ENCODE data around the gene RIOK1. TPM values are rescaled to one million over a fixed set of nuclear protein-coding genes. Genes with fewer than 3 reads are reported as not detected.

The RIOK1 gene
- total RNA-seq, 1 experiment from 2014 or later = 39.9 TPM

DNA sequence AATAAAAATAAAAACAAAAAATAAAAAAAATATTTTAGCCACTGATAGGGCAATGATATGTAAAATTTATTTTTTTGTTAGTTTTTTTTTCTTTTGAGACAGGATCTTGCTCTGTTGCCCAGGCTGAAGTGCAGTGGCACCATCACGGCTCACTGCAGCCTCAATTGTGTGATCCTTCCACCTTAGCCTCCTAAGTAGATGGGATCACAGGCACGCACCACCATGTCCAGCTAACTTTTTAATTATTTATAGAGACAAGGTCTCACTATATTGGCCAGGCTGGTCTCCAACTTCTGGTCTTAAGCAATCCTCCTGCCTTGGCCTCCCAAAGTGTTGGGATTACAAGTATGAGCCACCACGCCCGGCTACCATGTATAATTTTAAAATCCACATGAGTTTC lies 59.4 kb downstream of the RIOK1 start:
- Histone ChIP-seq H3K9me2 (replicated peaks; ENCODE audit: low read length) (no peaks in the 10 kb centered on the region), H3K4me1 (ENCODE audit: insufficient read depth, low read length) (no peaks in the 10 kb centered on the region), H3K9ac (ENCODE audit: low read length) (no peak overlapping the region), H3K36me3 (ENCODE audit: low read depth, low read length) (no peaks in the 10 kb centered on the region), H3F3A (ENCODE audit: low read length, unreplicated experiment) (no peaks in the 10 kb centered on the region), H4K20me1 (ENCODE audit: low read length) (no peaks in the 10 kb centered on the region), H3K79me2 (ENCODE audit: low read length) (no peaks in the 10 kb centered on the region), H3K4me2 (ENCODE audit: low read length) (no peak overlapping the region), H3K9me3 (ENCODE audit: low read length) (no peaks in the 10 kb centered on the region), H3K4me3 (ENCODE audit: low read length) (no peak overlapping the region), H3K27ac (ENCODE audit: low read length) (no peak overlapping the region), H2AFZ (ENCODE audit: low read length) (no peak overlapping the region), H3K27me3 (ENCODE audit: low read length) (no peaks in the 10 kb centered on the region)
- no TSS peak for BruUV-seq (replicated peaks)
- POLR2A ChIA-PET (ENCODE audit: unreplicated experiment) = interaction anchor here (0.6 kb wide), 1 partner anchor 79 kb away, joined by 3 read pairs; no protein-coding TSS in a partner anchor
- DNase-seq (no peak), ATAC-seq (no peak)
- TF ChIP-seq, protein P1, sequence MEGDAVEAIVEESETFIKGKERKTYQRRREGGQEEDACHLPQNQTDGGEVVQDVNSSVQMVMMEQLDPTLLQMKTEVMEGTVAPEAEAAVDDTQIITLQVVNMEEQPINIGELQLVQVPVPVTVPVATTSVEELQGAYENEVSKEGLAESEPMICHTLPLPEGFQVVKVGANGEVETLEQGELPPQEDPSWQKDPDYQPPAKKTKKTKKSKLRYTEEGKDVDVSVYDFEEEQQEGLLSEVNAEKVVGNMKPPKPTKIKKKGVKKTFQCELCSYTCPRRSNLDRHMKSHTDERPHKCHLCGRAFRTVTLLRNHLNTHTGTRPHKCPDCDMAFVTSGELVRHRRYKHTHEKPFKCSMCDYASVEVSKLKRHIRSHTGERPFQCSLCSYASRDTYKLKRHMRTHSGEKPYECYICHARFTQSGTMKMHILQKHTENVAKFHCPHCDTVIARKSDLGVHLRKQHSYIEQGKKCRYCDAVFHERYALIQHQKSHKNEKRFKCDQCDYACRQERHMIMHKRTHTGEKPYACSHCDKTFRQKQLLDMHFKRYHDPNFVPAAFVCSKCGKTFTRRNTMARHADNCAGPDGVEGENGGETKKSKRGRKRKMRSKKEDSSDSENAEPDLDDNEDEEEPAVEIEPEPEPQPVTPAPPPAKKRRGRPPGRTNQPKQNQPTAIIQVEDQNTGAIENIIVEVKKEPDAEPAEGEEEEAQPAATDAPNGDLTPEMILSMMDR (conservative IDR thresholded peaks at IDR 0.05; ENCODE audit: low read depth, low read length) = no peak
- TF ChIP-seq EZH2 (IDR thresholded peaks at IDR 0.05; ENCODE audit: low read length, unreplicated experiment) (no peak), EZH2phosphoT487 (IDR thresholded peaks at IDR 0.05; ENCODE audit: borderline replicate concordance, low read length) (no peak)
- CTCF ChIA-PET = no interaction called here
- intact Hi-C loops (cut with micrococcal nuclease) = no loop called here

DNA sequence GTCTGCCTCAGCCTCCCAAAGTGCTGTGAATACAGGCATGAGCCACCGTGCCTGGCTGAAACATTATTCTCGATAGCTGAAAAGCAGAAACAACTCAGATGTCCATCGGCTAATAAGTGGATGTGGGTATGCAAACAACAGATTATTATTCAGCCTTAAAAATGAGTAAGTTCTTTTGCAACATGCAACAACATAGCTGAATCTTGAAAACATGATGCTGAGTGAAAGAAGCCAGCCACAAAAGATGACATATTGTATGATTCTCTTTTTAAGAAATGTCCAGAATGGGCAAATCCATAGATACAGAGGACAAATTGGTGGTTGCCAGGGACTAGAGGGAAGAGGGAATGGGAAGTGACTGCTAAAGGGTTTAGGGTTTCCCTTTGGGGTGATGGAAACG lies 61.7 kb downstream of the RIOK1 start:
- POLR2A ChIA-PET (ENCODE audit: unreplicated experiment) = no interaction called here
- CTCF ChIA-PET = no interaction called here
- Histone ChIP-seq H4K20me1 (ENCODE audit: low read length) (no peaks in the 10 kb centered on the region), H2AFZ (ENCODE audit: low read length) (no peak overlapping the region), H3K9me2 (replicated peaks; ENCODE audit: low read length) (no peaks in the 10 kb centered on the region), H3K9me3 (ENCODE audit: low read length) (no peaks in the 10 kb centered on the region), H3K4me3 (ENCODE audit: low read length) (no peak overlapping the region), H3F3A (ENCODE audit: low read length, unreplicated experiment) (no peaks in the 10 kb centered on the region), H3K4me2 (ENCODE audit: low read length) (no peak overlapping the region), H3K36me3 (ENCODE audit: low read depth, low read length) (no peaks in the 10 kb centered on the region), H3K9ac (ENCODE audit: low read length) (no peak overlapping the region), H3K27ac (ENCODE audit: low read length) (no peak overlapping the region), H3K79me2 (ENCODE audit: low read length) (no peaks in the 10 kb centered on the region), H3K4me1 (ENCODE audit: insufficient read depth, low read length) (no peaks in the 10 kb centered on the region), H3K27me3 (ENCODE audit: low read length) (no peaks in the 10 kb centered on the region)
- intact Hi-C loops (cut with micrococcal nuclease) = no loop called here
- no TSS peak for BruUV-seq (replicated peaks)
- TF ChIP-seq EZH2phosphoT487 (IDR thresholded peaks at IDR 0.05; ENCODE audit: borderline replicate concordance, low read length) (no peak), EZH2 (IDR thresholded peaks at IDR 0.05; ENCODE audit: low read length, unreplicated experiment) (no peak)
- TF ChIP-seq, protein P1 (conservative IDR thresholded peaks at IDR 0.05; ENCODE audit: low read depth, low read length) = no peak
- ATAC-seq (no peak), DNase-seq (no peak)

DNA sequence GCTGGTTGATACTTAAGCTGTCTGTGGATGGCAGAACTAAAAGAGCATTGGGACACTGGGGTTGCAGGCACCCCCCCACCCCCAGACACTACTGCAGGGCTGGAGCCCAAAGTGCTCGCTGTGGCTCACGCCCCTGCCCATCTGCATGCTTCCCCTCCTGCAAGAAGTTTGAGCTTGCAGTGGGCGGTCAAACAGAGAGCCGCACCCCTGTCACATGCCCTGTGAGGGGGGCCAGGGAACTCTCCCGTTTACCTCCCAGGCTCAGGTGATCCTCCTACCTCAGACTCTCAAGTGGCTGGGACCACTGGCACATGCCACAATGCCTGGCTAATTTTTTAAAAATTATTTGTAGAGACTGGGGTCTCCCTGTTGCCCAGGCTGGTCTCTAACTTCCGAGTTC lies 63.3 kb downstream of the RIOK1 start:
- no peaks in the 10 kb centered on the region for H3K79me2 ChIP-seq (ENCODE audit: low read length)
- no peak for DNase-seq
- H3K9me2 ChIP-seq (replicated peaks; ENCODE audit: low read length) = no peaks in the 10 kb centered on the region
- CTCF ChIA-PET = no interaction called here
- no TSS peak for BruUV-seq (replicated peaks)
- intact Hi-C loops (cut with micrococcal nuclease) = no loop called here
- ATAC-seq = no peak
- H3K4me1 ChIP-seq (ENCODE audit: insufficient read depth, low read length) = no peaks in the 10 kb centered on the region
- TF ChIP-seq EZH2 (IDR thresholded peaks at IDR 0.05; ENCODE audit: low read length, unreplicated experiment) (no peak), EZH2phosphoT487 (IDR thresholded peaks at IDR 0.05; ENCODE audit: borderline replicate concordance, low read length) (no peak)
- TF ChIP-seq, protein P1 (conservative IDR thresholded peaks at IDR 0.05; ENCODE audit: low read depth, low read length) = no peak
- no peaks in the 10 kb centered on the region for H3K27me3 ChIP-seq (ENCODE audit: low read length)
- H3K4me3 ChIP-seq (ENCODE audit: low read length) = no peak overlapping the region
- no peaks in the 10 kb centered on the region for H3F3A ChIP-seq (ENCODE audit: low read length, unreplicated experiment)
- H2AFZ ChIP-seq (ENCODE audit: low read length) = no peak overlapping the region
- H3K36me3 ChIP-seq (ENCODE audit: low read depth, low read length) = no peaks in the 10 kb centered on the region
- no peaks in the 10 kb centered on the region for H4K20me1 ChIP-seq (ENCODE audit: low read length)
- no peak overlapping the region for H3K4me2 ChIP-seq (ENCODE audit: low read length)
- H3K27ac ChIP-seq (ENCODE audit: low read length) = no peak overlapping the region
- POLR2A ChIA-PET (ENCODE audit: unreplicated experiment) = no interaction called here
- H3K9ac ChIP-seq (ENCODE audit: low read length) = no peak overlapping the region
- H3K9me3 ChIP-seq (ENCODE audit: low read length) = no peaks in the 10 kb centered on the region
